Upper lobe of left lung (tissue), 4 donors: ENCODE measurements around the gene TMEM190.

Experiments
- EP300 ChIP-seq, 4 donors: sonication (generic); formaldehyde crosslinking; IDR thresholded peaks; one replicate each; pipeline ENCODE4 v1.5.1; 2017; ENCODE audit warnings: antibody characterized with exemption in 4 of 4, control low read depth in 2 of 4
- POLR2A ChIP-seq, 4 donors: fragments of 450-650 bp; IDR thresholded peaks; one replicate each; pipeline ENCODE4 v1.5.1; 2016 to 2017; ENCODE audit warnings: antibody characterized with exemption in 4 of 4, mild to moderate bottlenecking in 2 of 4
- POLR2AphosphoS5 ChIP-seq, 2 donors: sonication (generic); formaldehyde crosslinking; IDR thresholded peaks; one replicate each; pipeline ENCODE4 v1.5.1; 2017; ENCODE audit warnings: antibody characterized with exemption in 2 of 2
- TF ChIP-seq, protein P1 (sequence below), 6 experiments: fragments of 450-650 bp in 4 of 6; fragments of 200-600 bp in 2 of 6; sonication (generic) in 2 of 6; IDR thresholded peaks; one replicate each; pipeline ENCODE4 v1.5.1; 2016 to 2019; ENCODE audit warnings: antibody characterized with exemption in 6 of 6

DNA sequence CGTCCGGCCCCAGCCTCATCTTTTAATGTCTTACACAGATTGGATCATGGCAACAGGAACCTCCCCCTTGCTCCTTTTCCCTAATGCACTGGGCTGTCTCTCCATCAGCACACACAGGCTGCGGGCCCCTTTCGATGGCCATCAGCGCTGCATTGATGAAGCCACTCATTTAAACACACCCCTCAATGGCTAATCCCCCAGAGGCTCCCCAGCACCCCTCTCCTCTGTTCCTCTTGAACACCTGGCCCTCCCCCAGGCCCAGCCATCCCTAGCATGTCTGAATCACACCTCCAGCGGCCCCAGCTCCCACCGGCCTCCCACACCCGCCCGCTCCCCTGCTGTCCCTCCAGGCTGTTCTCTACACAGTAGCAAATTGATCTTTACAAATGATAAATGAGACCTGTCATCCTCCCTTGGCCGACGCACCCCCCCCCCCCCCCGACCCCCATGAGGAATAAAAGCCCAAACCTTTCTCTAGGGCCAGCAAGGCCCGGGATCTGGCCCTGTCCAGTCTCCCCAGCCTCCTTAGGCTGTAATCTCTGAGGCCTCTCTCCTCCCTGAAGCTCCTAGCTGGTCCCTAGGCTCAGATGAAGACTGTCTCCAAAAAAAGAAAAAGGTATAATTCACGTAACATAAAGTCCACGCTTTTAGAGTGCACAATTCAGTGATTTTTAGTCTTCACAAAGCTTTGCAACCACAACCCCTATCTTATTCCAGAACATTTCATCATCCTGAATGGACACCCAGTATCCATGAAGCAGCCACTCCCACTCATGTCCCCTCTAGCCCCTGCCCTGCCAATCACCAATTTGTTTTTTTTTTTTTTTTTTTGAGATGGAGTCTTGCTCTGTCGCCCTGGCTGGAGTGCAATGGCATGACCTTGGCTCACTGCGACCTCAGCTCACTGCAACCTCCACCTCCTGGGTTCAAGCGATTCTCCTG is 16.5 kb downstream of the TMEM190 start:
- TF ChIP-seq, protein P1, sequence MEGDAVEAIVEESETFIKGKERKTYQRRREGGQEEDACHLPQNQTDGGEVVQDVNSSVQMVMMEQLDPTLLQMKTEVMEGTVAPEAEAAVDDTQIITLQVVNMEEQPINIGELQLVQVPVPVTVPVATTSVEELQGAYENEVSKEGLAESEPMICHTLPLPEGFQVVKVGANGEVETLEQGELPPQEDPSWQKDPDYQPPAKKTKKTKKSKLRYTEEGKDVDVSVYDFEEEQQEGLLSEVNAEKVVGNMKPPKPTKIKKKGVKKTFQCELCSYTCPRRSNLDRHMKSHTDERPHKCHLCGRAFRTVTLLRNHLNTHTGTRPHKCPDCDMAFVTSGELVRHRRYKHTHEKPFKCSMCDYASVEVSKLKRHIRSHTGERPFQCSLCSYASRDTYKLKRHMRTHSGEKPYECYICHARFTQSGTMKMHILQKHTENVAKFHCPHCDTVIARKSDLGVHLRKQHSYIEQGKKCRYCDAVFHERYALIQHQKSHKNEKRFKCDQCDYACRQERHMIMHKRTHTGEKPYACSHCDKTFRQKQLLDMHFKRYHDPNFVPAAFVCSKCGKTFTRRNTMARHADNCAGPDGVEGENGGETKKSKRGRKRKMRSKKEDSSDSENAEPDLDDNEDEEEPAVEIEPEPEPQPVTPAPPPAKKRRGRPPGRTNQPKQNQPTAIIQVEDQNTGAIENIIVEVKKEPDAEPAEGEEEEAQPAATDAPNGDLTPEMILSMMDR (IDR thresholded peaks at IDR 0.05), result no peak
- TF ChIP-seq POLR2A (IDR thresholded peaks at IDR 0.05) (no peak), POLR2AphosphoS5 (IDR thresholded peaks at IDR 0.05) (no peak), EP300 (IDR thresholded peaks at IDR 0.05) (no peak)
